ENCODE results near the gene TECTA.

Gene TECTA

GRCh38 chr11:121212536-121213361 is 111.7 kb downstream of the TECTA start:
- ATAC-seq (replicated peaks; ENCODE audit: extremely low read depth, poor library complexity, severe bottlenecking) (no peak), DNase-seq (ENCODE audit: low spot score in 2 of 2) (no peak)
- Mint-ChIP-seq H3K27ac (ENCODE audit: low read depth) (no peak overlapping the region), H3K4me3 (no peak overlapping the region), H3K27me3 (peaks cover 64% of the 10 kb centered on the region), H3K9me3 (no peaks in the 10 kb centered on the region), H3K4me1 (no peaks in the 10 kb centered on the region), H3K36me3 (ENCODE audit: insufficient read depth) (no peaks in the 10 kb centered on the region)

- Mint-ChIP-seq H3K9me3 (no peaks in the 10 kb centered on the region), H3K4me3 (no peak overlapping the region), H3K36me3 (ENCODE audit: insufficient read depth) (no peaks in the 10 kb centered on the region), H3K4me1 (no peaks in the 10 kb centered on the region), H3K27me3 (peaks cover 64% of the 10 kb centered on the region), H3K27ac (ENCODE audit: low read depth) (no peak overlapping the region)
- ATAC-seq (replicated peaks; ENCODE audit: extremely low read depth, poor library complexity, severe bottlenecking) (no peak), DNase-seq (ENCODE audit: low spot score in 2 of 2) (no peak)
Measured at GRCh38 chr11:121213362-121213893, 112.4 kb downstream of the TECTA start.

DNA sequence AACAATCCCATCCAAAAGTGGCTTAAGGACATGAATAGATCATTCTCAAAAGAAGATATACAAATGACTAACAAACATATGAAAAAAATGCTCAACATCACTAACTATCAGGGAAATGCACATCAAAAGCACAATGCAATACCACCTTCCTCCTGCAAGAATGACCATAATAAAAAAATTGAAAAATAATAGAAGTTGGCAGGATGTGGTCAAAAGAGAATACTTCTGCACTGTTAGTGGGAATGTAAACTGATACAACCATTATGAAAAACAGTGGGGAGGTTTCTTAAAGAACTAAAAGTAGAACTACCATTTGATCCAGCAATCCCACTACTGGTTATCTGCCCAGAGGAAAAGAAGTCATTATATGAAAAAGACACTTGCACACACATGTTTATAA is 113.8 kb downstream of the TECTA start:
- no peaks in the 10 kb centered on the region for H3K4me1 Mint-ChIP-seq
- no peak for DNase-seq (ENCODE audit: low spot score in 2 of 2)
- H3K27ac Mint-ChIP-seq (ENCODE audit: low read depth): no peak overlapping the region
- no peak overlapping the region for H3K4me3 Mint-ChIP-seq
- no peak for ATAC-seq (replicated peaks; ENCODE audit: extremely low read depth, poor library complexity, severe bottlenecking)
- H3K36me3 Mint-ChIP-seq (ENCODE audit: insufficient read depth): no peaks in the 10 kb centered on the region
- H3K27me3 Mint-ChIP-seq: peaks cover 61% of the 10 kb centered on the region
- H3K9me3 Mint-ChIP-seq: no peaks in the 10 kb centered on the region

- H3K4me3 Mint-ChIP-seq: no peak overlapping the region
- no peak overlapping the region for H3K27ac Mint-ChIP-seq (ENCODE audit: low read depth)
- no peaks in the 10 kb centered on the region for H3K9me3 Mint-ChIP-seq
- no peaks in the 10 kb centered on the region for H3K36me3 Mint-ChIP-seq (ENCODE audit: insufficient read depth)
- H3K4me1 Mint-ChIP-seq: no peaks in the 10 kb centered on the region
- ATAC-seq (replicated peaks; ENCODE audit: extremely low read depth, poor library complexity, severe bottlenecking): no peak
- peaks cover 20% of the 10 kb centered on the region for H3K27me3 Mint-ChIP-seq
- no peak for DNase-seq (ENCODE audit: low spot score in 2 of 2)
Measured at GRCh38 chr11:121221496-121222200, 120.6 kb downstream of the TECTA start.

DNA sequence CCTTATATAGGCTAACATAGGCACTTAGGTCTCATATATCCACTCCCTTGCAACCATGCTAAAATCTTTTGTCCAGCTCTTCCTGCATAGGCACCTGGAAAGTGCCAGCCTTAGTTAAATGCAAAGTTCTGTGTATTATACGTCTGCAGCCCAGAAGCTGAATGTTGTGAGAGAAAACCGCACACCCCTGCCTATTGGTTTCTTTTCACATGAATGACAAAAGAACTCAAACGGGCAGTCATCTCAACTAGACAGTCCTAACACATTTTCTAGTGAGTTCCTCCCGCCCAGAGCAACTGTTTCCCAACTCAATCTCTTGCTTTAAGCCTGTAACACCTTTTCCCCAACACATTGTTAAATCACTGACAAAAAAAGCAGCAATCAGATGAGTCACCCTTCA is 122.1 kb downstream of the TECTA start:
- DNase-seq (ENCODE audit: low spot score in 2 of 2) (no peak), ATAC-seq (replicated peaks; ENCODE audit: extremely low read depth, poor library complexity, severe bottlenecking) (no peak)
- H3K4me1 Mint-ChIP-seq: no peaks in the 10 kb centered on the region
- no peak overlapping the region for H3K4me3 Mint-ChIP-seq
- peaks cover 20% of the 10 kb centered on the region for H3K27me3 Mint-ChIP-seq
- H3K9me3 Mint-ChIP-seq: no peaks in the 10 kb centered on the region
- no peak overlapping the region for H3K27ac Mint-ChIP-seq (ENCODE audit: low read depth)
- no peaks in the 10 kb centered on the region for H3K36me3 Mint-ChIP-seq (ENCODE audit: insufficient read depth)

GRCh38 chr11:121225382-121225781 is 124.3 kb downstream of the TECTA start:
- no peaks in the 10 kb centered on the region for H3K4me1 Mint-ChIP-seq
- H3K36me3 Mint-ChIP-seq (ENCODE audit: insufficient read depth): no peaks in the 10 kb centered on the region
- H3K27me3 Mint-ChIP-seq: peaks cover 26% of the 10 kb centered on the region
- H3K9me3 Mint-ChIP-seq: no peaks in the 10 kb centered on the region
- no peak overlapping the region for H3K4me3 Mint-ChIP-seq
- ATAC-seq (replicated peaks; ENCODE audit: extremely low read depth, poor library complexity, severe bottlenecking): no peak
- no peak for DNase-seq (ENCODE audit: low spot score in 2 of 2)
- no peak overlapping the region for H3K27ac Mint-ChIP-seq (ENCODE audit: low read depth)

DNA sequence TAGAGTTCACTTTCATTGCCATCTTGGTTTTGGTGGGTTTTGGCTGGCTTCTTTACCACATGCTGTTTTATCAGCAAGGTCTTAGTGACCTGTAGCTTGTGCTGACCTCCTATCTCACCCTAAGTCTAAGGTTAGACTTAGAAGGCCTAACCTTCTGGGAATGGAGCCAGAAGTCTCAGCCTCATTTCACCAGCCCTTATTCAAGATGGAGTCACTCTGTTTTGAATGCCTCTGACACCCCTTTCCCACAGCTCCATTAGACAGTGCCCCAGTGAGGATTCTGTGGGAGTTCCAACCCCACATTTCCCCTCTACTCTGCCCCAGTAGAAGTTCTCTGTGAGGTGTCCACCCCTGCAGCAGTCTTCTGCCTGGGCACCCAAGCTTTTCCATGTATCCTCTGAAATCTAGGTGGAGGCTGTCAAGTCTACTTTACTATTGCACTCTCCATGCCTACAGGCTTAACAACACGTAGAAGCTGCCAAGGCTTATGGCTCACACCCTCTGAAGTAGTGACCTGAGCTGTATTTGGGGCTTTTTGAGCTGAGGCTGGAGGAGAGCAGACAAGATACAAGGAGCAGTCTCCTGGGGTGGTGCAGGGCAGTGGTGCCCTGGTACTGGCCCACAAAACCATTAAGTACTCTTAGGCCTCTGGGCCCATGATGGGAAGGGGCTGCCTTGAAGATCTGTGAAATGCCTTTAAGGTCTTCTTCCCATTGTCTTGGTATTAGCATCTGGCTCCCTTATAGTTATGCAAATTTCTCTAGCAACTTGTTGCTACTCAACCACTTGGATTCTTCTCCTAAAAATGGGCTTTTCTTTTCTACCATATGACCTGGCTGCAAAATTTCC is 125.6 kb downstream of the TECTA start:
- no peak for ATAC-seq (replicated peaks; ENCODE audit: extremely low read depth, poor library complexity, severe bottlenecking)
- DNase-seq (ENCODE audit: low spot score in 2 of 2): no peak
- H3K4me3 Mint-ChIP-seq: no peak overlapping the region
- H3K36me3 Mint-ChIP-seq (ENCODE audit: insufficient read depth): no peaks in the 10 kb centered on the region
- no peaks in the 10 kb centered on the region for H3K4me1 Mint-ChIP-seq
- H3K9me3 Mint-ChIP-seq: no peaks in the 10 kb centered on the region
- H3K27me3 Mint-ChIP-seq: peaks cover 28% of the 10 kb centered on the region
- H3K27ac Mint-ChIP-seq (ENCODE audit: low read depth): no peak overlapping the region

DNA sequence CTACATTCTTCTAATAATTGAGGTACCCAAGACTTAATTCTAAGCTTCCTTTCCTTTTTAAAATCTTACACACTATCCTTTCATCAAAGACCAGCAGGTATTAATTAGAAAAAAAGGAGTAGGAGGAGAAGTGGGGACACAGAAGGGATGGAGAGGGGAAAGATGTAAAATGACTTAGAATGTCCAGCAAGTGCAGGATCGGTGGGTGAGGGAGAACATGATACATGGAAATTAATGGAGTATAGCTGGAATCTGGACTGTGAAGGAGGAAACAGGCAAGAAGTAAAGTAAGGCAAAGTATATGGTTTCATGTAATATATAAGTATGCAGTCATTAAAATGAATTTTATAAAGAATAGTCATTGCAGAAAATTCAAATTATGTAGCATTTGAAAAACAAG is 127.8 kb downstream of the TECTA start:
- Mint-ChIP-seq H3K27me3 (peaks cover 32% of the 10 kb centered on the region), H3K9me3 (no peaks in the 10 kb centered on the region), H3K27ac (ENCODE audit: low read depth) (no peak overlapping the region), H3K4me1 (no peaks in the 10 kb centered on the region), H3K4me3 (no peak overlapping the region), H3K36me3 (ENCODE audit: insufficient read depth) (no peaks in the 10 kb centered on the region)
- DNase-seq (ENCODE audit: low spot score in 2 of 2) (no peak), ATAC-seq (replicated peaks; ENCODE audit: extremely low read depth, poor library complexity, severe bottlenecking) (no peak)

DNA sequence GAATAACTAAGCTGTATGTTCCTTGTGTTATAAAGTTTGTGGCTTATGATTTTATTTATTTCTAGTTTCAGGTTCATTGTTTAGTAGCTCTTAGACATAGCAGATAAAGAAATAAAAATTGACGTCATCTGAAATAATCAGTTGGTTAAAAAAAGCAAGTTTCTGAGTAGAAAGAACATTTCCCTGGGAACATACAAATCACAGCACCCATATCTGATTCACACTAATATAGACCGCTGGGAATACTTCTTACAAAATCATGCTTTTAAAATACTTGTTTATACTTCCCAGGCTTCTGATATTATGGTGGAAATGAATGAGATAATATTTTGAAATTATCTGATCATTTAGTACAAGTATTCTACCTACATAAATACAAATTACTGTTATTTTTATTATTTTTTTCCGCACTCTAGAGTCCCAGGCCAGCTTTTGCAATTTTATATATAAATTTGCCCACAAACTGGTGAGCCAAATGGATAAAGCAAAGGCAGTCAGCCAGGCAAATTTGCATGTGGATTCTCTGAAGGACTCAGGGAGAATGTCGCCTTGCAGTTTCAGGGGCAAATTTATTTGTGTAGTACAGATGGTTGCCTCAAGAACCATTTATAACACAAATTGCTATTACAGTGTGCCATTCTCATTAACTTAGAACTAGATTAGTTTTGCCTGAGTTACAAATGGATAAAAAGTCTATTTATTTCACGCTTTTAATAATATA is 128.6 kb downstream of the TECTA start:
- Mint-ChIP-seq H3K4me1 (no peaks in the 10 kb centered on the region), H3K27me3 (peaks cover 40% of the 10 kb centered on the region), H3K36me3 (ENCODE audit: insufficient read depth) (no peaks in the 10 kb centered on the region), H3K9me3 (no peaks in the 10 kb centered on the region), H3K4me3 (no peak overlapping the region), H3K27ac (ENCODE audit: low read depth) (no peak overlapping the region)
- ATAC-seq (replicated peaks; ENCODE audit: extremely low read depth, poor library complexity, severe bottlenecking) (no peak), DNase-seq (ENCODE audit: low spot score in 2 of 2) (no peak)

- peaks cover 61% of the 10 kb centered on the region for H3K27me3 Mint-ChIP-seq
- H3K4me1 Mint-ChIP-seq: peaks cover under 1% of the 10 kb centered on the region
- no peak overlapping the region for H3K27ac Mint-ChIP-seq (ENCODE audit: low read depth)
- DNase-seq (ENCODE audit: low spot score in 2 of 2) (no peak), ATAC-seq (replicated peaks; ENCODE audit: extremely low read depth, poor library complexity, severe bottlenecking) (no peak)
- no peaks in the 10 kb centered on the region for H3K9me3 Mint-ChIP-seq
- no peaks in the 10 kb centered on the region for H3K36me3 Mint-ChIP-seq (ENCODE audit: insufficient read depth)
- H3K4me3 Mint-ChIP-seq: no peak overlapping the region
Measured at GRCh38 chr11:121231576-121232278, 130.7 kb downstream of the TECTA start.

DNA sequence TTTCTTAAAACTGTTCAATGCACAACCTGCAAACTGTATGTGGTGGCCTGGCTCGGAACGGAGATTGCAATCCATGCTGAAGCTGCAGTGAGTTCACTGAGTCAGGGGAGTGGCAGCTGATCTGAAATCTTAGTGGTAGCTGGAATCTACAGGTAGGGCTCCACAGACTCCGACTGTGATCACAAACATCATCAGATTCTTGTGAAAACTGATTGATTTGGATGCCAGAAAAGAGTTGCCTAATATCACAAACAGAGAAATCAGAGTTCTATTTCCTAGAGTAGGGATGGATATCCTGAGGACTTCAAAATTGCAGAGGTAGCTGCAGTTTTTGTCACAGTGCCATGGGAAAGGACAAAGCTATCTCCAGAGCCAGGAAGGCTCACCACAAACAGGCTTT is 134.0 kb downstream of the TECTA start:
- no peaks in the 10 kb centered on the region for H3K36me3 Mint-ChIP-seq (ENCODE audit: insufficient read depth)
- no peaks in the 10 kb centered on the region for H3K9me3 Mint-ChIP-seq
- H3K4me1 Mint-ChIP-seq: peaks cover 6% of the 10 kb centered on the region
- DNase-seq (ENCODE audit: low spot score in 2 of 2) (no peak), ATAC-seq (replicated peaks; ENCODE audit: extremely low read depth, poor library complexity, severe bottlenecking) (no peak)
- peaks cover 58% of the 10 kb centered on the region for H3K27me3 Mint-ChIP-seq
- no peak overlapping the region for H3K4me3 Mint-ChIP-seq
- no peak overlapping the region for H3K27ac Mint-ChIP-seq (ENCODE audit: low read depth)
